Caco-2 (cell line): ENCODE results near the gene TTC7B. TPM values are rescaled to one million over a fixed set of nuclear protein-coding genes. Genes with fewer than 3 reads are reported as not detected.

Experiments used
- BruUV-seq: library from RNA; stranded (reverse); fragments of 400-500 nt; replicated peaks from 2 replicates; lab custom pipeline; 2021; lab: Mats Ljungman, UMichigan
- CTCF ChIA-PET: fragments of 300-600 bp; sonication (Branson Sonifier 250); formaldehyde crosslinking; loops from one replicate; lab custom pipeline; 2022; ENCODE audit warnings: antibody characterized with exemption; lab: Charles Lee
- POLR2A ChIA-PET: fragments of 300-600 bp; sonication (Branson Sonifier 250); formaldehyde crosslinking; loops from one replicate; lab custom pipeline; 2022; ENCODE audit warnings: antibody characterized with exemption; lab: Charles Lee
- DNase-seq, 2 experiments: peaks; one replicate each; pipeline versions ENCODE4 v3.0.0 to v3.0.0-alpha.2; 2020 to 2022
- H3K27me3 ChIP-seq: replicated peaks from 2 replicates; pipeline ENCODE4 v1.6.0; 2011; ENCODE audit warnings: low read length; ENCODE audit not compliant: control insufficient read depth, insufficient read depth
- H3K36me3 ChIP-seq: 2 replicates; pipeline ENCODE4 v1.5.1; 2011; ENCODE audit warnings: low read length; ENCODE audit not compliant: control insufficient read depth, insufficient read depth
- H3K4me1 ChIP-seq: fragments of 250-450 bp; sonication (Bioruptor Pico); 2 replicates; pipeline ENCODE4 v1.5.1; 2020; ENCODE audit warnings: mild to moderate bottlenecking
- H3K4me3 ChIP-seq: 2 replicates; pipeline ENCODE4 v1.5.1; 2011; ENCODE audit warnings: low read depth, mild to moderate bottlenecking, control low read depth, low read length
- H3K9me3 ChIP-seq: fragments of 250-450 bp; sonication (Bioruptor Pico); 2 replicates; pipeline ENCODE4 v1.5.1; 2020; ENCODE audit warnings: mild to moderate bottlenecking, moderate library complexity
- H3K27ac Mint-ChIP-seq: one replicate; pipeline ENCODE4 v1.8.0; 2022; ENCODE audit warnings: mixed read lengths; ENCODE audit not compliant: unreplicated experiment
- H3K27me3 Mint-ChIP-seq: one replicate; pipeline ENCODE4 v1.8.0; 2022; ENCODE audit warnings: mixed read lengths; ENCODE audit not compliant: insufficient read depth, unreplicated experiment
- H3K36me3 Mint-ChIP-seq: one replicate; pipeline ENCODE4 v1.8.0; 2022; ENCODE audit warnings: mild to moderate bottlenecking, mixed read lengths; ENCODE audit not compliant: insufficient read depth, unreplicated experiment
- H3K4me1 Mint-ChIP-seq: one replicate; pipeline ENCODE4 v1.8.0; 2022; ENCODE audit warnings: low read depth, mixed read lengths; ENCODE audit not compliant: unreplicated experiment
- H3K4me3 Mint-ChIP-seq: one replicate; pipeline ENCODE4 v1.8.0; 2022; ENCODE audit warnings: mild to moderate bottlenecking, moderate library complexity, mixed read lengths; ENCODE audit not compliant: unreplicated experiment
- H3K9me3 Mint-ChIP-seq: one replicate; pipeline ENCODE4 v1.8.0; 2022; ENCODE audit warnings: mixed read lengths; ENCODE audit not compliant: unreplicated experiment
- CTCF ChIP-seq, 2 experiments: fragments of 200-600 bp in 1 of 2; IDR thresholded peaks; 1 replicate in 1 of 2; 2 replicates in 1 of 2; pipeline versions ENCODE4 v1.5.1 to v1.8.0; 2011 to 2022; ENCODE audit warnings: antibody characterized with exemption in 1 of 2, control low read depth in 1 of 2, inconsistent platforms in 1 of 2, low read depth in 1 of 2, low read length in 1 of 2, mild to moderate bottlenecking in 1 of 2, moderate library complexity in 1 of 2; ENCODE audit not compliant: insufficient read depth in 1 of 2, severe bottlenecking in 1 of 2, unreplicated experiment in 1 of 2
- intact Hi-C: fragments of 100-400 bp; cut with micrococcal nuclease; formaldehyde crosslinking; loops from one replicate; pipeline ENCODE4 v1.10.0; 2022; ENCODE audit not compliant: unreplicated experiment
- total RNA-seq: library from RNA; stranded (reverse); gene quantifications from 2 replicates; pipeline ENCODE4 v1.2.3, GENCODE V29; 2022

The TTC7B gene
- total RNA-seq, 1 experiment from 2014 or later: 28.5 TPM

GRCh38 chr14:90587252-90587910 lies 228.8 kb downstream of the TTC7B start:
- no peak for TF ChIP-seq CTCF (IDR thresholded peaks at IDR 0.05; ENCODE audit: insufficient read depth in 1 of 2, low read depth in 1 of 2, low read length in 1 of 2, severe bottlenecking in 1 of 2, unreplicated experiment in 1 of 2)
- no peaks in the 10 kb centered on the region for H3K9me3 Mint-ChIP-seq
- POLR2A ChIA-PET: no interaction called here
- Histone ChIP-seq H3K4me3 (no peak overlapping the region), H3K27me3 (no peaks in the 10 kb centered on the region), H3K36me3 (no peaks in the 10 kb centered on the region), H3K9me3 (no peaks in the 10 kb centered on the region), H3K4me1 (no peaks in the 10 kb centered on the region)
- no peaks in the 10 kb centered on the region for H3K4me1 Mint-ChIP-seq
- no peak overlapping the region for H3K4me3 Mint-ChIP-seq
- intact Hi-C loops: no loop called here
- no TSS peak for BruUV-seq
- DNase-seq: no peak
- H3K27me3 Mint-ChIP-seq: no peaks in the 10 kb centered on the region
- no peaks in the 10 kb centered on the region for H3K36me3 Mint-ChIP-seq
- H3K27ac Mint-ChIP-seq: no peak overlapping the region
- CTCF ChIA-PET: no interaction called here

DNA sequence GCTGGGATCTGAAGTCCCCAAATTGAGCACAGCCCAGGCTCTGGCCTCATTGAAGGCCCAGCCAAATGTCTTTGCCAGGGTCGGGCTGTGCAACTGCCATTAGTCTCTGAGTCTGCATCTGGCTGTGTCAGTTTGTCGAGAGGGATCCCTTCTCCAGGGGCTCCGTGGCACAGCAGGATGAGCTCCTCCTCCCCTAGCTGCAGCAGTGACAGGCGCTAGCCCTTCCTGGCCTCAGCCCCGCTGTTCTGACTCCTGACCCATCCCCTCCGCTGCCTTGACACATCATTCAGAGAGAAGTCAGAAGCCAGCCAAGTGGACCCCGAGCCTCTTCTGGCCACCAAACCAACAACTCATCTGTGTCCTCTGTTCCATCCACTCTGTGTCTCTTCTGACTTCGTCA lies 231.1 kb downstream of the TTC7B start:
- Mint-ChIP-seq H3K36me3 (no peaks in the 10 kb centered on the region), H3K4me1 (no peaks in the 10 kb centered on the region), H3K9me3 (no peaks in the 10 kb centered on the region), H3K27ac (no peak overlapping the region), H3K4me3 (no peak overlapping the region), H3K27me3 (no peaks in the 10 kb centered on the region)
- no TSS peak for BruUV-seq
- Histone ChIP-seq H3K4me1 (no peaks in the 10 kb centered on the region), H3K9me3 (no peaks in the 10 kb centered on the region), H3K27me3 (no peaks in the 10 kb centered on the region), H3K36me3 (no peaks in the 10 kb centered on the region), H3K4me3 (no peak overlapping the region)
- POLR2A ChIA-PET: no interaction called here
- no peak for DNase-seq
- CTCF ChIA-PET: no interaction called here
- TF ChIP-seq CTCF (IDR thresholded peaks at IDR 0.05; ENCODE audit: insufficient read depth in 1 of 2, low read depth in 1 of 2, low read length in 1 of 2, severe bottlenecking in 1 of 2, unreplicated experiment in 1 of 2): no peak
- intact Hi-C loops: no loop called here

GRCh38 chr14:90583916-90584605 lies 232.2 kb downstream of the TTC7B start:
- no peak overlapping the region for H3K4me3 ChIP-seq
- no peaks in the 10 kb centered on the region for H3K9me3 ChIP-seq
- DNase-seq: no peak
- Mint-ChIP-seq H3K27me3 (no peaks in the 10 kb centered on the region), H3K4me1 (no peaks in the 10 kb centered on the region), H3K9me3 (no peaks in the 10 kb centered on the region), H3K4me3 (no peak overlapping the region), H3K27ac (no peak overlapping the region), H3K36me3 (no peaks in the 10 kb centered on the region)
- intact Hi-C loops: no loop called here
- no peaks in the 10 kb centered on the region for H3K36me3 ChIP-seq
- BruUV-seq: no TSS peak
- ChIA-PET CTCF (no interaction called here), POLR2A (no interaction called here)
- H3K4me1 ChIP-seq: no peaks in the 10 kb centered on the region
- TF ChIP-seq CTCF (IDR thresholded peaks at IDR 0.05; ENCODE audit: insufficient read depth in 1 of 2, low read depth in 1 of 2, low read length in 1 of 2, severe bottlenecking in 1 of 2, unreplicated experiment in 1 of 2): no peak
- H3K27me3 ChIP-seq: no peaks in the 10 kb centered on the region
